Amniotic epithelial cell (primary cell): ENCODE data around the gene GSDME.

Experiments used
- DNase-seq: peaks from one replicate; pipeline ENCODE4 v3.0.0-alpha.2; 2010; ENCODE audit warnings: low read depth

Gene GSDME

DNA sequence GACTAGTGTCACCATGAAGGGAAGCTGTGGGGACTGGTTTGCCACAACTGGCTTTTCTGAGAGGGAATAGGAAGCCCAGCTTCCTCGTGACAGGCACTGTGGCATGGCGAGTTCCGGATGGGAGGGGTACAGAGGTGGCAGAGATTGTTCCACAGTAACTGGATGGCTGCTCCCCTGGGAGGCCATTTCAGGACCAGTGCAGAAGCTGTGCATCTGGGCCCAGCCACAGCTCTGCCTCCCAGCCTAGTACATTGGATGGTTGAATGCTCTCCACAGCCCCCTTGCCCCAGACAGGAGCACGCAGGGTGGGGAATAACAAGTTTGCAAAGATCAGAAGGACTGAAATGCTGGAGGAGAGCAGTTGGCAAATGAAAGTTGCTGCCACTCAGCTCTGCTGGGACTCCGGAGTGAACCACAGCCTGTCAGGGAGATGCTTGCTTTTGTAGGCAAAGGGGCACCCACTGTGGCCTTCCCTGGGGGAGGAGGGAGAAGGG is 51.8 kb downstream of the GSDME start:
- DNase-seq = no peak

DNA sequence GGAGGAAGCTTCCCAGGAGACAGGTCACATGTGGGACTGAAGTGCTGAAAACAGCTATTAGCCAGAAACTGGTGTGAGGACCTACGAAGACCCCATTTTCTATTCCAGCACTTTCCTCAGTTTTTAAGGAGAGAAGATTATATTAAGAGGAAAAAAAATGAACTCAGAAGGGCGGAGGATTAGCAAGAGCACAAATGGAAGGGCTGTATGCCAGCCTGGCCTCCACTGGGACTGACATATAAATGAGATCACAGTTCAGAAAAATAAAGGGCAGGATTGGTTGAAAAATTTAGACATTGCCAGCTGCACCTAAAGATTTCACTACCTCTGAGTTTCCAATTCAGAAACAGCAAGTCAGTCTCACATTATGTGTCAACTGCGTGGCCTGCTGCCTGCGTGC is 53.0 kb downstream of the GSDME start:
- no peak for DNase-seq

DNA sequence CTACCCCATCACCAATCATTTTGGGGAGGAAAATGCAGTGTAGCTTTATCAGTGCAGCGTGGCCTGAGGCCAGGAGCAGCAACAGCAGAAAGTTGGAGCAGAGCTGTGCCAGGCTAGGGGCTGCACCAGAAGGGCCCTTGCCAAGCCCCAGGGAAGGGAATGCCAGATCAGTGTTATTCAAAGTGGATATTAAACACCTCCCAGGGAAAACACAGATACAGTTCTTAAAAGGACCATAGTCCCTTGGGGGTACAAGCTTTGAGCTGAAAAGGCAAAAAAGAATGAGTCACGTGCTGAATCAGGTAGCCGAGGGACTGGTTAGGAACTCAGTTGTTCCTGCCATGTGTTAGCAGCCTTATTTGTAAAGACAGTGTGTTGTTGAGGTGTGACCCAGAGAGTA is 54.0 kb downstream of the GSDME start:
- no peak for DNase-seq

DNA sequence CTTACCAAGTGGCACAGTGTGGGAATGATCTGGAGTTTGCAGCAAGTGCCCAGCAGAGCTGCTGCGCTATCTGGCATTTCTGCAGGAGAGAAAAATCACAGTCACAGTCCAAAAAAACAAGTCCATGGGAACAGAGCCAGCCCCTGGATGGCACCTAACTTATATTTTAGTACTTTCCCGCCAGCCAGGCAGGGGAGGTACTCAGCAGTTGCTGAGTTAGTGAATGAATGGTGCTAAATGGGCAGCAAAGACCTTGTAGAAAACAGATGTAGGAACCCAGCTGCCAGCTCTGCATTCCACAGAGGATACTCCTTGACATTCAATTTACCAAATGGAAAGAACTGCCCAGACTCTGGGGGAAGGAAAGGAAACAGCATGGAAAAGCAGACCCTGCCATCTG is 54.5 kb downstream of the GSDME start:
- peak; percentile 55 for DNase-seq

DNA sequence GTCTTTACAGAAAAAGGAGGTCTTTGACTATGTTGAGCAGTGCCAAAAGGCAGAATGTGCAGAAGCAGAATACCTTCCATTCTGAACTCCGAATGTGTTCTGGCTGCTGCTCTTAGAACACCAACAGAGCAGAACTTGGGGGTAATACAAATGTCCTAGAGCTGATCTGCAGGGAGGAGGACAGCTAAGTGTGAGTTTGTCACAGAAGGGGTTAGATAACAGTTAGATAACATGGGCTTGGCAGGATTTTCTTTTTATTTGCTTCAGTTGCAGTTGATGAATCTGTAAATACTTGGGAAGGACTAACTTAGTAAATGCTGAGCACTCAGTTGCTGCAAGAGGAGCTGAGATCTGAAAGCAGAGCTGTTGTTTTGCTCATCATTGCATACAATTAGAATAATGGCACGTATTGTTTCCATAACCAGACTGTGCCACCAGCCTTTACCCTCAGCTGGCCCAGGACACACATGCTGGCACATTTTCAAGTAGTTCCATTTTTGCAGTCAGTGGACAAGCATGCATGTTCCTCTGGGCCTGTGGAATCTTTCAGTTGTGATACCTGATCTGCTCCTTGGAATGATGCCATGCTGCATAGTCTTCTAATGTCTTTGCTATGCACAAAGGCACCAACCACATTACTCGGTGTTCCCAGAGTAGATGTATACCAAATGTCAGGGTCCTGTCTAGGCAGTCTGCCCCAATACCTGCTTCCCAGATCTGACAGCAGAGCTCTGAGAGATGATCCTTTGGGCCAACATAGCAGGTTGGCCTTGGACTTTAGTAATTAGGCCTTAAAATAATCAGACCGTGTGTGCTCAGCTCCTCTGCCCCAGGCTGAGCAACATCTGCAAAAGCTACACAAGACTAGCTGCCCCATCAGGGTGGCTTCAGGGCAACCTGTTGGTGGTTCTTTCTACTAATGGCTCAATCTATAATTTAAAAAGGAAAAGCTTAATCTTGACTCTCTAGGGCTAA is 55.7 kb downstream of the GSDME start:
- peak; percentile 80 for DNase-seq

DNA sequence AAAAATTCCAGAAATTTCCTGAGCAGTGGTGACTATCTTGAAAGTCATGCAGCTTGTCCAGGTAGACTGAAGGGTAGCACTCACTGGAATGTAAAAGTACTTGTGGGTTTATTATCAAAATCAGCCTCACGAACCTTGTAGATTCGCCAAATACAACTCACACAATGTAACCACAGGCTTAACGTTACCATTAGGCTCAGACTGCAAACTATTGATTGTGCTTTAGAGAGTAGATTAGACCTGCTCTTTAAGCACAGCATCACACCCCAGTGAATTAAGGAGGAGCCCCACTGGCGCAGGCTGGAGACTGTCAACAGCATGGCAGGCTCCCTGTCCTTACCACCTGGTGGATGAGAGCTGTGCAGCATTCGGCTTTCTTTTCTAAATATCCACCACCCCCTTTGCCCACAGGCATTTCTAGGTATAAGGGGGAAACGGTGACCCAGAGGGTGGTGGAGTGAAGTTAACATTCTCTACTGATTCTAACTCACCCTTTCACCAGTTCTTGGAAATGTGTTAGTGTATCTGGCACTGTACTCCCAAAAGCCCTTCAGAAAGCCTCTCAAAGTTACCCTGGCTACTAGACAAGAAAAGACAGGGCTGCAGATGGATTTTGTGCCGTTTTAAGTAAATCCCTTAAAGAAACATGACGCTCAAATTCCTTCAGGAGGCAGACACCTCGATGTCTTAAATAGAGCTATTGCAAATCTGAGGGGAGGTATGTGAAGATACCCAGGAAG is 56.6 kb downstream of the GSDME start:
- DNase-seq = peak; percentile 53

DNA sequence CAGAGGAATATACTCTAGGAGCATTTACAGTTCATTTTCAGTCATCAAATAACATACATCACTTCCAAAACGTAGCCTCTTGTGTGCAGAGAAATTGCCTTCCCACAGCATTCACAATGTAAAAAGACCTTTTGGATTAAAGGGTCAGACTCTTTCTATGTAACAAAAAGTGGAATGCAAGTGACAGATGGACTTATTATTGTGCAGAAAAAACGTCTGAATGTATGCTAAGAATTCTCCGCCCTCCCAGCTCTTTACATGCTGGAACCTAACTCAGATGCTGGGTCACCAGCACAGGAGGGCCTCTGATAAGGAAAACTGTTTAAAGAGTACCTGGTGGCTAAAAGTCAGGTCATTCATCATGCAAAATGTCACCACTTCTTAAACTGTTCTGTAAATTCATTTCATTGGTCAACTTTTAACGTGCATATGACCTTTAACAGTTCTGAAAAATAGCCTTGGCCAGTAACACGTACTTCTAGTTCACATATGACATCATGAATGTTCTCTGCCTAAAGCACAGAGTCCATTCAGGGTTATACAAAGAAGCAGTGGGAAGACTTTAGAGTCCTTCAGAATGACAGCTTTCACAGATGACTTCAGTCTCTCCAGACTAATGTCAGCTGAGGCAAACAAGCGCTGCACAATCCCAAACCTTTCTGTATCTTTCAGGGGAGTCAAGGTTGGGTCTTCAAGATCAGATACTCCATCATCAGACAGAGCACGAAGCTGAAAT is 58.6 kb downstream of the GSDME start:
- no peak for DNase-seq

DNA sequence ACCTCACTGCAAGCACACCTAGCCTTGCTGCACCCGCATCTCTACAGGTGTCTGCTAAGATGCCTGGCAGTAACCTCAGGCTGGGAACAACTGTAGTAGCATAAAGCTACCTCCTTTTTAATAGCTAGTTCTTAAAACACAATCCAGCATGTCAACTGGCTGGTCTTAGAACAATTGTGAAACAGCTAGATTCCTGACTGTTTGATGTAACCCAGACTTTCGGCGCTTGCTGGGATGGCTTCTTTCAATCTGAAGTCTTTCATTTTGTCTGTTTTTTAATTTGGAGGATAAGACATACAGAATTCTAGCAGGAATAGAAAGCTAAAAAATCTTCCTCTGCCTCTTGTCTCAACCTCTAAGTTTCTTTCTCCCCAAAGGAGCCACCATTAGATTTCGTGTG is 59.8 kb downstream of the GSDME start:
- DNase-seq = peak; percentile 86

DNA sequence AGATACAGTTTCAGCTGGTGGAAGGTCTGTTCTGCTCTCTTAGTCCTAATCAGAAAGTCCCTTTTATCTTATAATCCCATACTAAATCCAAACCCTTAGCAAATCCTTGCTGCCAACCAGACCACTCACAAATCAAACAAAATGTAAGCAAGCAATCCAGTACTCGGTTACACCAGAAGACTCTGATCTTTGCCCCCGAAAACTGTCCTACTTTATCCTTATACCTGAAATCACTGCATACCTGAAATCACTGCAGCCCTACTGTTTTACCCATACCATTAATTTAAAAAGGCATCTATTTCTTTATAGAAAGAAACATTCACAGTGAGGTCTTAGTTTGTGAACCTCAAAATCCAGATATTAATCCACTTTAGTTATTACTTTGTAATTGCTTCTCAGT is 64.7 kb downstream of the GSDME start:
- no peak for DNase-seq

DNA sequence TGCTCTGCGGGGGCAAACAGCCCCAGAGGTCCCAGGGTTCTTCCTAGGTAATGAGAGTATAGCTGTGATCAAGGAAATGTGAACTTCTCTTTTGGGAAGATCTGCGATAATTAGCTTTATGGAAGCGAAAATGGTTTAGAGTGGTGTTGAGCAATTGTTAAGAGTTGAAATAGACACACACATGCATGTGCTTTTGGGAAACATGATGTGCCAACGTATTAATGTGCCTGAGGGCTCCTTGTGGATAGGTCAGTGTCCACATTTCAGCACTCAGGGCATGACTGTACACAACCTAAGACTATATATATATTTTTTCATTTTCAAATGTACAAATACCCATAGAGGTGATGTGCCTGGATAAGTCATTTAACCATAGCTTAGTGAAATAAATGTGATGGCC is 67.0 kb downstream of the GSDME start:
- no peak for DNase-seq

DNA sequence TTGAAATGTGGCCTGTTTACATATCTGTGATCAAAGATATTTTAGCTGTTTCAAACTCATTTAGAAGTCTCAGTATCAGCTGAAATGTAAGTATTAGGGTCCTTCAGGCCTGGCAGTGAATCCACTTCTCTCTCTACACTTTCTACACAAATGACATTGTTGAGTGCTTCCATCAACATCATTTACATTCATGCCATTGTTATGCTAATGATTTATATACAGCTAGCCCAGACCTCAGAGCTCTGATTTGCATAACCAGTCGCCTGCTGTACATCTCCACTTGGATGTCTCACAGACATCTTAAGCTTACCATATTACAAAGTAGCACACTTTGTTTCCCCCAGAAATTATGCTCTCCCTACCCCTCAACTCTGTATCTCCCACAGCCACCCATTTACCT is 71.6 kb downstream of the GSDME start:
- no peak for DNase-seq

DNA sequence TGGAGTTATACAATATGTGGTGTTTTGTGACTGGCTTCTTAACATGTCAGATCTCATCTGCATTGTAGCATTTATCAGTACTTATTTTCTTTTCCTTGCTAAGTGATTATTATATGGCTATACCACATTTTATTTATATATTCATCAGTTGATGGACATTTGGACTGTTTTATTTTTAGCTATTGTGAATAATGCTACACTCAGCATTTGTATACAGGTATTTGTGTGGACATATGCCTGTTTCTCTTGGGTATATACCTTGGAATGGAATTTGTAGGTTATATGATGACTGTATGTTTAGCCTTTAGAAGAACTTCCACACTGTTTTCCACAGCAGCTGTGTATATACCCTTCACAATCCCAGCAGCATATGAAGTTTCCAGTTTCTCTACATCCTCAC is 86.5 kb downstream of the GSDME start:
- no peak for DNase-seq

DNA sequence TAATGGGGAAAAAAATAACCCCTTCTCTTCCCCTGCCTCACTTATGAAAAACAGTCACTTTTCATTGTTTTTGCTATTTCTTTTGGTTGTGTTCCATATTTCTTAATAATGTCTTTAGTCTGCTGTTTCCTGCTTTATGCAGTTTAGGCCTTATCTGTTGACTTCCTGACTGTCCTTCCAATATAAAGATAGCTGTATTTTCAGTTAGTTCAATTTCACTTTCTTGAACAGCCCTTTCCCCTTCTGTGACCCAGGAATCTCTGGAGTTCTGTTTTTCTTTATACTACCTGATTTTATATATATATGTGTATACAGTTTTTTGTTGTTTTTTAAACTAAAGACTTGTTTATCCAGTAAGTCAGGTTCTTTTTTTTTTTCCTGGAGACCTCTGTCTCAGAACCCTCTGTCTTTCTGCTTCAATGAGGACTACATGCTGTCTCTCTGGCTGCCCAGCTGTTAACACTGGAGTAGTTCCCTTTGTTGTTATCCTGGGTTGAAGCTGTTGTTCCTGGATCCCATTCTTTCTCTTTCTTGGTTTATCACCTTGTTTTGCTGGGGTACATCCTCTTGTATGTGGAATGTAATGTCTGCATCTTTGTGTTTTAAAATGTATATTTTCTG is 87.2 kb downstream of the GSDME start:
- DNase-seq = no peak

DNA sequence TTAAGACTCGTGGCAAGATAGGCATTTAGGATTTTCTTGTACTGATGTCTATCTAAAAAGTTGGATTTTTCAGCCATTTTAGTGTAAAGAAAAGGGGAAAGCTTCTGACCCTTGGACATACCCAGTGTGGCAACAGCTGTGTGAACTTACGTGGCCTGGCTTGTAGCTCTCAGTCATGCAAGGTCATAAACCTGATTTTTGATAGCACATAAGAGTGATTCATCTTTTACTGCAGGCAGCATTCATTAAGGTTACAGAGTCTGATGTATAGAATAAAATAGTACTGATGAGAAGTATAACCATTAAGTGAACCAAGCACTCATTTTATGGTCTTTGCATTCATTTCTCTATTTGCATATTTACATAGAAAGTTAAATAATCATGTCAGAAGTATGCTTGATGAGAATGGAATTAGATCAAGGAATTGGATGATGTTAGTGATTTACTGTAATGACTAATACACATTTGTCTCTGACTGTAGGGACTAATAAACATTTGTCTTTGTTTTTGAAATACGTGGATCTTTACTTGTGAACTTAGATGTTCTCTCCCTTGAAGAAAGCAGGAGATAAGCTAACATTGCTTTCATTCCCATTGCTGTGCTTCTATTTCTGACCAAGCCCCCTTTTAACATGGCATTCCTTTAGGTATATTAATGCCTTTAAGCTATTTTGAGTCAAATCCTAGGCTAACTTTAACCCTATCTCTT is 88.2 kb downstream of the GSDME start:
- DNase-seq = peak; percentile 71

DNA sequence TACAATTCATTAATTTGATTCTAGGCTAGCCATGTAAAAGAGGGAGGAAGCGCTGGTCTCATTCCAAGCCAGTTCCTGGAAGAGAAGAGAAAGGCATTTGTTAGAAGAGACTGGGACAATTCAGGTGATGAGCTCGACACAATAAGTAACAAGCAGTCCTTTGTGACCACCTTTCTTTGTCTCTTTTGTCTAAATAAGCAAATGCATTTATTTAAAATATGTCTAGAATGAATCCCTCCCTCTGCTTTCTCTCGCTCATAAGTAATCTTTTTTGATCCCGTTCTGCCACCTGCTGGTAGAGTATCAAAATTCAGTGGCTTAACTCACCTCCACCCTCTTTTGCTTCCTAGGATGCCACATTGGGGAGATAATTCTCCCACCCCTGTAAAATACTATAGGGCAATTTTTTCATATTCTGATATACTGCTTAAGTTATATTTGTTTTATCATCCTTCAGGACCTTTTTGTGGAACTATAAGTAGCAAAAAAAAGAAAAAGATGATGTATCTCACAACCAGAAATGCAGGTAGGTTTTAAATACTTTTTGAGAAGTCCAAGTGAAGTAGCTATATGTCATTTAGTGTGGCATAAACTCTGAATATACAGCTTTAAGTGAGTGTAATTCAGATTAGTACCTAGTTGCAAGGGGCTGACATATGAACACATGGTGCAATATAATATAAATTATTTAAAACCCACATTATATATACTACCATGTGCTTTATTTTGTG is 91.5 kb downstream of the GSDME start:
- peak; percentile 56 for DNase-seq

DNA sequence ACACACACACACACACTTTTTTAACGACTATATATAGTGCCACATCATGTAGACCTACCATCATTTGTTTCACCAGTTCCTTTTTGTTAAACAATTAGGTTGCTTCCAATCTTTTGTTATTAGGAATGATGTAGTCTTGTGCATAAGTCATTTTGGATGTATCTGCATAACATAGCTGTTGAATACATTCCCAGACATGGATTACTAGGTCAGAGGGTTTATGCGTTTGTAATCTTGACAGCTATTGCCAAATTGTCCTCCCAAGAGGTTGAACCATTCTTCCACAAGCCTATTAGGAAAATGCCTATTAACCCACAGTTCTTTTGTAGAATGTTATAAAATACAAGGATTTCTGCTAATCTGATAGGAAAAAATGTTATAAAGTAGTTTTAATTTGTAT is 96.7 kb downstream of the GSDME start:
- peak; percentile 98 for DNase-seq

DNA sequence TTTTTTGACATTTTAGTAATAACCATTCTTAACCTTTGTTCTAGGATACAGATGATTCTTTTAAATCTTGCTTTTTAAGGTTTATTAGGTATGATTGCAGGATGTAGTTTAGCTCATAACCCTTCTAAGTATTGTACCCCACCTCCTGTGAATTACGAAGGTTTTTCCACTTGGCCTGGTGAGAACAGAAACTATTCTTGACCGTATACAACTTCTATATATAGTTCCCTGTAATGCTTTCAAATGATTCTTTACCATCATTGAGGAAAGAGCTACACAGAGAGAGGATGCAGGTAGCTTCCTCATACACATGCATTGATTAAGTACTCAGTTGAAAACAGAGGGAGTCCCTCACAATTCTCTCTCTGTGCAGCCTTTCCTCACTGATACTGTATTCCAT is 97.8 kb downstream of the GSDME start:
- no peak for DNase-seq

DNA sequence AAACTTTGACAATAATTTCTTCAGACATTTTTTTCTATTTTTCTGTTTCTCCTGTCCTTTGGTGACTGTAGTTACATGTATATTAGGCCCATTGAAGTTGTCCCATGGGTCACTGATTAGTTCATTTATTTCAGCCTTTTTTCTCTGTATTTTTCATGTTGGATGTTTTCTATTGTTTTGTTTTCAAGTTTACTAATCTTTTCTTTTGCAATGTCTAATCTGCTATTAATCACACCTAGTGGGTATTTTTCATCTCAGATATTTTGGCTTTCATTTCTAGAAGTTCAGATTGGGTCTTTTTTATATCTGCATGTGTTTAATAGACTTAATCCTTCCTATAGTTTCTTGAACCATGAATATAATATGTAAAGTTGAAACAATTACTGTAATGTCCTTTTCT is 99.3 kb downstream of the GSDME start:
- DNase-seq = no peak

DNA sequence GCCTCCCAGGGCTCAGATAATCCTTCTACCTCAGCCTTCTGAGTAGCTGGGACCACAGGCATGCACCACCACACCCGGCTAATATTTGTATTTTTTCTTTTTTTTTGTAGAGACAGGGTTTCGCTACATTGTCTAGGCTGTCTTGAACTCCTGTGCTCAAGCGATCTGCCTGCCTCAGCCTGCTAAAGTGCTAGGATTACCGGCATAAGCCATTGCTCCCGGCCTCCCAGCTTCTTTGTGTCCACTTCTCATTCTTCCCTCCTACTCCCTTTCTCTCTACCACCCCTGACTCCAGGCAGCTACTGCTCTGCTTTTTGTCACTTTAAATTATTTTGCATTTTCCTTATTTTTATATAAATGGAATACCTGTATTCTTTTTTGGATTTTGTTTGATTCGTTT is 100.7 kb downstream of the GSDME start:
- peak; percentile 55 for DNase-seq

DNA sequence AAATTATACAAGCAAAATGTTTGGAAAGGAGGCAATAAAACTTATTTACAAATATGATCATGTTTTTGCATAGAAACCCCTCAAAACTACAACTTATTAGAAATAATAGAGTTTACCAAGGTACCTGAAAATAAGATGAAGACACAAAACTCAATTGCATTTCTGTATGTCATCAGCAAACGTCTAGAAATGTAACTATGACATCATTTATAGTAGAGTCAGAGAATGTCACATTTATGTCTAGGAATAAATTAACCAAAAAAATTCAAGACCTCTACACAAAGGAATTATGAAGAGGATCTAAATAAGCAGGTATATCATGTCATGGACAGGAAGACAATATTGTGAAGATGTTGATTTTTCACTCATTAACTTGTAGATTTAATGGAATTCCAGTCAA is 103.0 kb downstream of the GSDME start:
- DNase-seq = no peak
